Esophagus muscularis mucosa (tissue), 4 donors: ENCODE measurements around the gene MOB3B.

Source experiments
- EP300 ChIP-seq: sonication (generic); formaldehyde crosslinking; IDR thresholded peaks from one replicate; pipeline ENCODE4 v1.6.1; 2017; ENCODE audit warnings: antibody characterized with exemption
- POLR2A ChIP-seq: fragments of 450-650 bp; IDR thresholded peaks from one replicate; pipeline ENCODE4 v1.6.1; 2017; ENCODE audit warnings: antibody characterized with exemption, moderate library complexity, mild to moderate bottlenecking, low read depth
- POLR2AphosphoS5 ChIP-seq, 2 donors: sonication (generic); formaldehyde crosslinking; IDR thresholded peaks; one replicate each; pipeline ENCODE4 v1.6.1; 2017; ENCODE audit warnings: antibody characterized with exemption in 2 of 2
- TF ChIP-seq, protein P1 (sequence below), 3 experiments: fragments of 200-600 bp in 2 of 3; fragments of 450-650 bp in 1 of 3; sonication (generic) in 2 of 3; IDR thresholded peaks; one replicate each; pipeline ENCODE4 v1.5.1; 2017 to 2019; ENCODE audit warnings: antibody characterized with exemption in 3 of 3, mild to moderate bottlenecking in 2 of 3, moderate library complexity in 1 of 3

DNA sequence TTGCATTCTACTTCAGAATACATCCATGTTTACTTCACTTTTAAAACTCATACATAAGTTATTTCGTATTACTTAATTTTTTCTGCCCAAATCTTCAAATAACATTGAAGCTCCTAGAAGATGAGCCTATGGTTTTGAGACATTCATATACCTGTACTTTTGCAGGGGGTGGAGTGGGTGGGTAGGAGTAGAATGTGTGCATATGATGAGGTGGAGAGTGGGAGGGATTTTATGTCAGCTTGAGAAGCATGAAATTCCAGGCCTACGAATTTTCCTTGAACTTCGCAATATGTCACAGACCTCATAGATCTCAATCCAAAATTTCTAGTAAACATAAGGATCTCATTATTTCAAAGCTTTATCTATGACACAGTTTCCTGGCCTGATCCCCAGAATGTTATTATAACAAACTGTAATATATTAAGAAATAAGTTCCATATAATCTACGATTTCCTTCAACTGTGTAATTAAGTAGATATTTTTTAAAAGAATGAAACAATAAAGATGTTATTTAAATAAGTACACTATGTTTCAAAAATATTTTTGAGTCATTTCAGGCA, 19.7 kb upstream of the MOB3B start:
- TF ChIP-seq, protein P1, sequence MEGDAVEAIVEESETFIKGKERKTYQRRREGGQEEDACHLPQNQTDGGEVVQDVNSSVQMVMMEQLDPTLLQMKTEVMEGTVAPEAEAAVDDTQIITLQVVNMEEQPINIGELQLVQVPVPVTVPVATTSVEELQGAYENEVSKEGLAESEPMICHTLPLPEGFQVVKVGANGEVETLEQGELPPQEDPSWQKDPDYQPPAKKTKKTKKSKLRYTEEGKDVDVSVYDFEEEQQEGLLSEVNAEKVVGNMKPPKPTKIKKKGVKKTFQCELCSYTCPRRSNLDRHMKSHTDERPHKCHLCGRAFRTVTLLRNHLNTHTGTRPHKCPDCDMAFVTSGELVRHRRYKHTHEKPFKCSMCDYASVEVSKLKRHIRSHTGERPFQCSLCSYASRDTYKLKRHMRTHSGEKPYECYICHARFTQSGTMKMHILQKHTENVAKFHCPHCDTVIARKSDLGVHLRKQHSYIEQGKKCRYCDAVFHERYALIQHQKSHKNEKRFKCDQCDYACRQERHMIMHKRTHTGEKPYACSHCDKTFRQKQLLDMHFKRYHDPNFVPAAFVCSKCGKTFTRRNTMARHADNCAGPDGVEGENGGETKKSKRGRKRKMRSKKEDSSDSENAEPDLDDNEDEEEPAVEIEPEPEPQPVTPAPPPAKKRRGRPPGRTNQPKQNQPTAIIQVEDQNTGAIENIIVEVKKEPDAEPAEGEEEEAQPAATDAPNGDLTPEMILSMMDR (IDR thresholded peaks at IDR 0.05) = no peak
- no peak for TF ChIP-seq POLR2AphosphoS5 (IDR thresholded peaks at IDR 0.05)
- TF ChIP-seq POLR2A = no peak
- no peak for TF ChIP-seq EP300
